GM23248 (cell line): ENCODE measurements around the gene OGFOD1. TPM values are rescaled to one million over a fixed set of nuclear protein-coding genes. Genes with fewer than 3 reads are reported as not detected.
A peak's percentile ranks its signal among the peaks of the same experiment; 100 is the strongest.

Experiments used
- DNase-seq: peaks from one replicate; pipeline ENCODE4 v3.0.0-alpha.2; 2015
- H2AFZ ChIP-seq: fragments of 200-600 bp; sonication (generic); 2 replicates; pipeline ENCODE4 v1.6.1; 2016; ENCODE audit warnings: antibody characterized with exemption
- H3F3A ChIP-seq: fragments of 200-600 bp; sonication (generic); 2 replicates; pipeline ENCODE4 v1.6.1; 2016; ENCODE audit warnings: mild to moderate bottlenecking, antibody characterized with exemption, mixed run types; ENCODE audit not compliant: insufficient read depth
- H3K27ac ChIP-seq: fragments of 200-600 bp; sonication (generic); 2 replicates; pipeline ENCODE4 v1.5.1; 2016; ENCODE audit warnings: mild to moderate bottlenecking
- H3K27me3 ChIP-seq: fragments of 200-600 bp; sonication (generic); replicated peaks from 2 replicates; pipeline ENCODE4 v1.6.1; 2016; ENCODE audit warnings: mild to moderate bottlenecking; ENCODE audit not compliant: insufficient read depth
- H3K36me3 ChIP-seq: fragments of 200-600 bp; sonication (generic); 2 replicates; pipeline ENCODE4 v1.6.1; 2016; ENCODE audit warnings: low read depth, mild to moderate bottlenecking
- H3K4me1 ChIP-seq: fragments of 200-600 bp; sonication (generic); 2 replicates; pipeline ENCODE4 v1.6.1; 2016; ENCODE audit warnings: mild to moderate bottlenecking; ENCODE audit not compliant: insufficient read depth
- H3K4me2 ChIP-seq: fragments of 200-600 bp; sonication (generic); one replicate; pipeline ENCODE4 v1.6.1; 2016; ENCODE audit warnings: mild to moderate bottlenecking; ENCODE audit not compliant: unreplicated experiment
- H3K4me3 ChIP-seq: fragments of 200-600 bp; sonication (generic); 2 replicates; pipeline ENCODE4 v1.5.1; 2016; ENCODE audit warnings: mild to moderate bottlenecking
- H3K79me2 ChIP-seq: fragments of 200-600 bp; sonication (generic); 2 replicates; pipeline ENCODE4 v1.6.1; 2016; ENCODE audit warnings: mild to moderate bottlenecking; ENCODE audit not compliant: insufficient read depth
- H3K9ac ChIP-seq: fragments of 200-600 bp; sonication (generic); 2 replicates; pipeline ENCODE4 v1.6.1; 2016; ENCODE audit warnings: mild to moderate bottlenecking
- H3K9me2 ChIP-seq: fragments of 200-600 bp; sonication (generic); 2 replicates; pipeline ENCODE4 v1.6.1; 2016; ENCODE audit warnings: mixed run types, mild to moderate bottlenecking, moderate library complexity; ENCODE audit not compliant: insufficient read depth
- H3K9me3 ChIP-seq: fragments of 200-600 bp; sonication (generic); one replicate; pipeline ENCODE4 v1.6.1; 2017; ENCODE audit warnings: low read depth
- H4K20me1 ChIP-seq: fragments of 200-600 bp; sonication (generic); 2 replicates; pipeline ENCODE4 v1.6.0; 2016; ENCODE audit not compliant: insufficient read depth
- EZH2 ChIP-seq: fragments of 200-600 bp; sonication (generic); IDR thresholded peaks from 2 replicates; pipeline ENCODE4 v1.6.1; 2018; ENCODE audit warnings: antibody characterized with exemption, mild to moderate bottlenecking; ENCODE audit not compliant: insufficient read depth, poor library complexity, severe bottlenecking
- EZH2phosphoT487 ChIP-seq: fragments of 200-600 bp; sonication (generic); IDR thresholded peaks from 2 replicates; pipeline ENCODE4 v1.6.1; 2018; ENCODE audit warnings: antibody characterized with exemption, moderate library complexity, mild to moderate bottlenecking, low read depth; ENCODE audit not compliant: insufficient read depth
- WGBS, 2 experiments: methylation state at CpG; one replicate each; pipeline ENCODE4 v1.1.6; 2015 to 2017; ENCODE audit warnings: low lambda C conversion rate in 2 of 2, low coverage in 1 of 2; ENCODE audit errors: missing lambda C conversion rate in 2 of 2; 5-methylcytosine and 5-hydroxymethylcytosine counted together
- in situ Hi-C: fragments of 300-500 bp; cut with MboI; formaldehyde crosslinking; loops from 2 replicates; pipeline ENCODE4 v1.15.0; 2020
- polyA plus RNA-seq: library from polyadenylated mRNA; unstranded; fragments of >200 nt; fragmentation: Nextera tagmentation; extraction: Ambion mirVana; gene quantifications from 2 replicates; pipeline ENCODE4 v1.2.1, GENCODE V29; 2016
- total RNA-seq: library from RNA; depleted of rRNA; stranded (reverse); fragments of >200 nt; shearing (Covaris generic); gene quantifications from 2 replicates; pipeline ENCODE4 v1.2.3, GENCODE V29; 2014; rRNA removed

The OGFOD1 gene
- total RNA-seq (59.1 and 70.8 TPM in 2 replicates), polyA plus RNA-seq (97.6 and 101 TPM in 2 replicates)

DNA sequence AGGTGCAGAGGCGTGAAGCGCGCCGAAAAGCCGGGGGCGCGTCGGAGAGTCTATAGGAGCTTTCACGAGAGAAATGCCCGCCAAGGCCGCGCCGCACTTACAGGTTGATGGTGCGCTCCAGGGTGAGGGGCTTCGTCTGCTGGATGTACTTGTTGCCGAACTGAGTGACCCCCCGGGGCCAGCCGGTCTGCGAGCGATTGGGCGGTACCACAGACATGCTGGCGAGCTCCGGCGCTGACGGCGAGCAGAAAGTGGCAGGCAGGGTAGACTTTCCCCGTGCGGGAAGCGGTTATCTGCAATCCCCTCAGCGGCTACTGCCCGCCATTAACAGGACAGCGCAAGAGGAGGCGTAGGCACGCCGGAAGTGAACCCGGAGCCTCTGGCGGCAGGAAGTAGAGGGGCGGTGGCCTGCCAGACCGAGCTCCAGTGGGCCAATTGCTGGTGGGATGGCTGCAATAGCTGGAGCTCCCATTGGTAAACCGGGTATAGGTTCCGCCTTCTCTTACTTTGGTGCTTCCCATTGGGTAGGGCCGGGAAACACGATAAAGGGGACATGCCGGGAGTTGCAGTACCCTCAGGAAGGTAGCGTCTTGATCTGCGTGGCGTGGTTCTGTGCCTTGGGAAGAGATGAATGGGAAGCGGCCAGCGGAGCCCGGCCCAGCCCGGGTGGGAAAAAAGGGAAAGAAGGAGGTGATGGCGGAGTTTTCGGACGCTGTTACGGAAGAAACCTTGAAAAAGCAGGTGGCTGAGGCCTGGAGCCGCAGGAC lies at the start of gene OGFOD1, which contains the start of gene NUDT21:
Gene OGFOD1, plus strand, starts transcription at position 569 of the 767 bp plus-strand sequence. Its CDS starts 59 bp downstream, at position 628.
Gene NUDT21, minus strand, starts transcription at position 347 of the 767 bp plus-strand sequence. Its CDS starts 130 bp downstream, at position 217.
- peaks cover 12% of the 10 kb centered on the region; the same call in 1 of the 2 replicates for H3F3A ChIP-seq
- DNase-seq: peak; percentile 99
- peaks cover 5% of the 10 kb centered on the region; the same call in 1 of the 2 replicates for H4K20me1 ChIP-seq
- H3K4me1 ChIP-seq: peaks cover 28% of the 10 kb centered on the region
- TF ChIP-seq EZH2phosphoT487: no peak
- TF ChIP-seq EZH2: no peak
- no peaks in the 10 kb centered on the region for H3K9me3 ChIP-seq
- H3K4me3 ChIP-seq: peak within 1 kb of the TSS; percentile 92
- peak within 1 kb of the TSS; percentile 92 for H3K9ac ChIP-seq
- H3K27me3 ChIP-seq: no peaks in the 10 kb centered on the region
- in situ Hi-C loops: no loop called here
- peak within 1 kb of the TSS; percentile 91 for H2AFZ ChIP-seq
- H3K79me2 ChIP-seq: peaks cover 93% of the 10 kb centered on the region
- H3K9me2 ChIP-seq: no peaks in the 10 kb centered on the region
- H3K4me2 ChIP-seq: peak within 1 kb of the TSS; percentile 95
- peak within 1 kb of the TSS; percentile 89 for H3K27ac ChIP-seq
- 0 to 1% methylated on average over 55 of the region's 56 CpGs for WGBS, 2 experiments
- H3K36me3 ChIP-seq: peaks cover 32% of the 10 kb centered on the region

GRCh38 chr16:56405977-56406672 lies 45.2 kb upstream of the OGFOD1 start:
- Histone ChIP-seq H3K9ac (no peak overlapping the region), H3K9me2 (no peaks in the 10 kb centered on the region), H3F3A (0 out of 2 replicates have a peak, but pooled peaks cover 7% of the 10 kb centered on the region), H3K4me1 (peaks cover 9% of the 10 kb centered on the region; the same call in 1 of the 2 replicates), H4K20me1 (no peaks in the 10 kb centered on the region), H3K4me3 (no peak overlapping the region), H2AFZ (no peak overlapping the region), H3K27ac (no peak overlapping the region), H3K27me3 (no peaks in the 10 kb centered on the region), H3K9me3 (no peaks in the 10 kb centered on the region), H3K4me2 (no peak overlapping the region), H3K79me2 (peaks cover 22% of the 10 kb centered on the region; the same call in 1 of the 2 replicates), H3K36me3 (peaks cover 54% of the 10 kb centered on the region)
- TF ChIP-seq EZH2: no peak
- no peak for TF ChIP-seq EZH2phosphoT487
- 87 to 89% methylated on average over 4 of the region's 4 CpGs for WGBS, 2 experiments
- in situ Hi-C loops: no loop called here
- DNase-seq: no peak

DNA sequence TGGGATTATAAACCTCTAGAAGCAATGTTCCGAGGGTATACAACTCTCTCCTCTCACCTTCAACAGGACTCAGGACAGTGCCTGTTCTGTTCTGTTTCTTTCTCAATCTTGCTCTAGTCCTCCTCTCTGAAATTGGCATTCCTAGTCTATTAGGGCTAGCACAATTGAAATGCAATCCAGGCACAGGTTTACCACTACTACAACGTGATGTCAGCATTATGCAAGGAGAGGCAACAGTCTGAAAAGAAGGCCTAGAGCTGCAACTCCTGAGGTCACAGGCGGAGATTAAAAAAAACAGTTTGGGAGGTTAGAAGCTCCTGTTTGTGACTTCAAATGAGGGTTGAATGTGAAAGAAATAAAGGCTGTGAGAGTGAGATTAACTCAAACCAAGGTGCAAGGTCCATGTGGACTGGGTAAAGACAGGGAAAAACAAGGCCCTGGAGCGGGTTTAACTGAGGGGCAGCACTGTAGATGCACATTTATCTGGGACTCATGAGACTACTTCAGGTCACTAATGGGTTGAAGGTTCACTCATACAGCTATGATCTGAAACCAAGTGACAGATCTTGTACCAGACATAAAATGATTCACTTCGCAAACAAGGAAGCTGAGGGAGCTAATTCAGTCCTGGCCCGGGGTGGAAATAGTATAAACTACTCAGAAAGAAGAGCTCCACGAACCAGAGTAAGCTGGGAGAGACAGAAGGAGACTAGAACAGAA lies 42.8 kb upstream of the OGFOD1 start:
- Histone ChIP-seq H3K79me2 (peaks cover 44% of the 10 kb centered on the region), H3K4me3 (no peak overlapping the region), H3K9me2 (no peaks in the 10 kb centered on the region), H3K4me2 (no peak overlapping the region), H3K27ac (no peak overlapping the region; the same call in 1 of the 2 replicates), H3K27me3 (no peaks in the 10 kb centered on the region), H2AFZ (no peak overlapping the region), H3K9ac (no peak overlapping the region), H3K9me3 (no peaks in the 10 kb centered on the region), H3K36me3 (peaks cover 43% of the 10 kb centered on the region), H4K20me1 (no peaks in the 10 kb centered on the region), H3K4me1 (peaks cover 9% of the 10 kb centered on the region; the same call in 1 of the 2 replicates), H3F3A (0 out of 2 replicates have a peak, but pooled peaks cover 7% of the 10 kb centered on the region)
- no peak for DNase-seq
- WGBS, 2 experiments: 97 to 98% methylated on average over 7 of the region's 7 CpGs
- TF ChIP-seq EZH2 (no peak), EZH2phosphoT487 (no peak)
- in situ Hi-C loops: no loop called here

- Histone ChIP-seq H2AFZ (no peak overlapping the region), H3K4me1 (peaks cover 9% of the 10 kb centered on the region; the same call in 1 of the 2 replicates), H3K9me3 (no peaks in the 10 kb centered on the region), H3K79me2 (peaks cover 51% of the 10 kb centered on the region), H3K9ac (no peak overlapping the region), H4K20me1 (no peaks in the 10 kb centered on the region), H3K27me3 (no peaks in the 10 kb centered on the region), H3K9me2 (no peaks in the 10 kb centered on the region), H3K27ac (no peak overlapping the region; the same call in 1 of the 2 replicates), H3K36me3 (peaks cover 41% of the 10 kb centered on the region), H3K4me2 (no peak overlapping the region), H3F3A (0 out of 2 replicates have a peak, but pooled peaks cover 7% of the 10 kb centered on the region), H3K4me3 (no peak overlapping the region)
- in situ Hi-C loops: no loop called here
- peak; percentile 75 for DNase-seq
- no peak for TF ChIP-seq EZH2
- TF ChIP-seq EZH2phosphoT487: no peak
- 64 to 70% methylated on average over 4 of the region's 4 CpGs for WGBS, 2 experiments
Observed at GRCh38 chr16:56409195-56409594, 42.2 kb upstream of the OGFOD1 start.
